Astrocyte (in vitro differentiated cells and primary cell): ENCODE data around the gene SAG. TPM values are rescaled to one million over a fixed set of nuclear protein-coding genes. Genes with fewer than 3 reads are reported as not detected.

ENCODE experiments used
- DNase-seq: peaks from one replicate; pipeline ENCODE4 v3.0.0-alpha.2; 2010; ENCODE audit warnings: low read depth
- FAIRE-seq: peaks from 2 replicates; lab custom pipeline; 2011; peaks lifted over from hg19 to GRCh38; lab: Jason Lieb, UNC
- H2AFZ ChIP-seq: 2 replicates; pipeline ENCODE4 v1.6.0; 2012; ENCODE audit warnings: low read depth, low read length, inconsistent platforms
- H3K27ac ChIP-seq: 2 replicates; pipeline ENCODE4 v1.5.1; 2011; ENCODE audit warnings: low read depth, low read length, inconsistent platforms
- H3K27me3 ChIP-seq: 2 replicates; pipeline ENCODE4 v1.6.0; 2011; ENCODE audit warnings: low read length, inconsistent platforms; ENCODE audit not compliant: insufficient read depth
- H3K36me3 ChIP-seq: 2 replicates; pipeline ENCODE4 v1.5.1; 2011; ENCODE audit warnings: low read length, inconsistent platforms; ENCODE audit not compliant: insufficient read depth
- H3K4me1 ChIP-seq: 2 replicates; pipeline ENCODE4 v1.5.1; 2011; ENCODE audit warnings: low read length, inconsistent platforms; ENCODE audit not compliant: insufficient read depth
- H3K4me2 ChIP-seq: 2 replicates; pipeline ENCODE4 v1.6.0; 2012; ENCODE audit warnings: low read length, inconsistent platforms
- H3K4me3 ChIP-seq: 2 replicates; pipeline ENCODE4 v1.5.1; 2011; ENCODE audit warnings: low read depth, mild to moderate bottlenecking, low read length, inconsistent platforms; ENCODE audit not compliant: insufficient read depth
- H3K79me2 ChIP-seq: 2 replicates; pipeline ENCODE4 v1.6.0; 2012; ENCODE audit warnings: mild to moderate bottlenecking, low read length, inconsistent platforms; ENCODE audit not compliant: insufficient read depth
- H3K9ac ChIP-seq: 2 replicates; pipeline ENCODE4 v1.6.0; 2012; ENCODE audit warnings: mild to moderate bottlenecking, low read length, inconsistent platforms
- H3K9me3 ChIP-seq: 2 replicates; pipeline ENCODE4 v1.5.1; 2012; ENCODE audit warnings: low read depth, mild to moderate bottlenecking, low read length, inconsistent platforms; ENCODE audit not compliant: insufficient read depth
- H4K20me1 ChIP-seq: 2 replicates; pipeline ENCODE4 v1.6.0; 2012; ENCODE audit warnings: low read length, inconsistent platforms; ENCODE audit not compliant: insufficient read depth
- H3K27ac Mint-ChIP-seq: one replicate; pipeline ENCODE4 v1.8.0; 2021; ENCODE audit warnings: mild to moderate bottlenecking, mixed read lengths; ENCODE audit not compliant: unreplicated experiment
- H3K27me3 Mint-ChIP-seq: one replicate; pipeline ENCODE4 v1.8.0; 2021; ENCODE audit warnings: low read depth, mixed read lengths; ENCODE audit not compliant: unreplicated experiment
- H3K36me3 Mint-ChIP-seq: one replicate; pipeline ENCODE4 v1.8.0; 2021; ENCODE audit warnings: low read depth, mixed read lengths; ENCODE audit not compliant: unreplicated experiment
- H3K4me1 Mint-ChIP-seq: one replicate; pipeline ENCODE4 v1.8.0; 2021; ENCODE audit warnings: low read depth, mixed read lengths; ENCODE audit not compliant: unreplicated experiment
- H3K4me3 Mint-ChIP-seq: one replicate; pipeline ENCODE4 v1.8.0; 2021; ENCODE audit warnings: mild to moderate bottlenecking, moderate library complexity, mixed read lengths; ENCODE audit not compliant: unreplicated experiment
- H3K9me3 Mint-ChIP-seq: one replicate; pipeline ENCODE4 v1.8.0; 2021; ENCODE audit warnings: mild to moderate bottlenecking, mixed read lengths; ENCODE audit not compliant: unreplicated experiment
- EZH2 ChIP-seq: IDR thresholded peaks from 2 replicates; pipeline ENCODE4 v1.6.1; 2012; ENCODE audit warnings: mild to moderate bottlenecking, low read length, inconsistent platforms; ENCODE audit not compliant: insufficient read depth
- total RNA-seq: library from RNA; stranded (reverse); gene quantifications from 2 replicates; pipeline ENCODE4 v1.2.1, GENCODE V29; 2021
- TF ChIP-seq, protein P1 (sequence below): IDR thresholded peaks from 2 replicates; pipeline ENCODE4 v1.5.1; 2011; ENCODE audit warnings: low read depth, mild to moderate bottlenecking, inconsistent platforms, low read length, moderate library complexity; ENCODE audit not compliant: insufficient read depth

The SAG gene
- total RNA-seq, 1 donor from 2014 or later, result not detected

DNA sequence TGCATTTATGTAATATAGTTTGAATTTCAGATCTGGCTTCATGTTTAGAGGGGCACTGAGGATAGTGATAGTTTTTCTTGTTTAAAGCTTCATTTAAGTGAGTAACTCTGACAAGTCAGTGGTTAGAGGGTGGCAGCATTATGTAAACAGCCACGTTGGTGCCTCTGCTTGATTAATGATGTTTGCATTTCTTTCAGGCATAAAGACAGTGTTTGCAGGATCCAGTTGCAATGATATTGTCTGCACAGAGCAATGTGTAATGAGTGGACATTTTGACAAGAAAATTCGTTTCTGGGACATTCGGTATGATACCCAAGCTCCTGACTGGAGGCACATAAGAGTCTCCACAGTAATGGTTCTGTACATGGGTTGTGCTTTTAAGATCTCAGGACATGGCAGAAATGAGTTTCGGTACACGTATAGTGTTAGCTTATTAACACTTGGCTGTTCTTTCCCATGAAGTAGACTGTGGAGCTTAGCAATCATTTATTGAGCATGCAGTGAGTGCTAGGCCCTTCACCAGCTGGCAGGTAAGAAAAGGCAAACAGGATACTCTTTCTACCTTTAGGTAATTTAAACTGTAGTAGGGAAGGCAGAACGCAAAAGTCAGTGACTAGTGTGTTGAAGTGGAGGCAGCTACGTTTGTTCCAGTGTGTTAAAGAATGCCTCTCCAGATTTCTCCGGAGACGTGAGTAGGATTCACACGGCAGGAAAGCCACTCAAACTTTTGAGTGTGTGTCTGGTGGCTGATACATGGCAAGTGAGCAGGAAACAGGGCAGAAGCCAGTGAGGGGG, 17.4 kb upstream of the SAG start:
- H2AFZ ChIP-seq, result no peak overlapping the region
- H3K27ac Mint-ChIP-seq, result no peak overlapping the region
- H3K27ac ChIP-seq, result no peak overlapping the region
- H3K27me3 Mint-ChIP-seq, result no peaks in the 10 kb centered on the region
- peaks cover 10% of the 10 kb centered on the region for H3K4me1 ChIP-seq
- no peak for TF ChIP-seq EZH2
- TF ChIP-seq, protein P1, sequence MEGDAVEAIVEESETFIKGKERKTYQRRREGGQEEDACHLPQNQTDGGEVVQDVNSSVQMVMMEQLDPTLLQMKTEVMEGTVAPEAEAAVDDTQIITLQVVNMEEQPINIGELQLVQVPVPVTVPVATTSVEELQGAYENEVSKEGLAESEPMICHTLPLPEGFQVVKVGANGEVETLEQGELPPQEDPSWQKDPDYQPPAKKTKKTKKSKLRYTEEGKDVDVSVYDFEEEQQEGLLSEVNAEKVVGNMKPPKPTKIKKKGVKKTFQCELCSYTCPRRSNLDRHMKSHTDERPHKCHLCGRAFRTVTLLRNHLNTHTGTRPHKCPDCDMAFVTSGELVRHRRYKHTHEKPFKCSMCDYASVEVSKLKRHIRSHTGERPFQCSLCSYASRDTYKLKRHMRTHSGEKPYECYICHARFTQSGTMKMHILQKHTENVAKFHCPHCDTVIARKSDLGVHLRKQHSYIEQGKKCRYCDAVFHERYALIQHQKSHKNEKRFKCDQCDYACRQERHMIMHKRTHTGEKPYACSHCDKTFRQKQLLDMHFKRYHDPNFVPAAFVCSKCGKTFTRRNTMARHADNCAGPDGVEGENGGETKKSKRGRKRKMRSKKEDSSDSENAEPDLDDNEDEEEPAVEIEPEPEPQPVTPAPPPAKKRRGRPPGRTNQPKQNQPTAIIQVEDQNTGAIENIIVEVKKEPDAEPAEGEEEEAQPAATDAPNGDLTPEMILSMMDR, result no peak
- no peak overlapping the region for H3K4me2 ChIP-seq
- DNase-seq (no peak), FAIRE-seq (no peak)
- H3K4me1 Mint-ChIP-seq, result peaks cover 10% of the 10 kb centered on the region
- no peaks in the 10 kb centered on the region for H3K27me3 ChIP-seq
- H3K36me3 ChIP-seq, result peaks cover 53% of the 10 kb centered on the region
- peaks cover 33% of the 10 kb centered on the region for H3K36me3 Mint-ChIP-seq
- H3K9me3 Mint-ChIP-seq, result no peaks in the 10 kb centered on the region
- no peaks in the 10 kb centered on the region for H3K9me3 ChIP-seq
- peaks cover 7% of the 10 kb centered on the region for H3K79me2 ChIP-seq
- no peak overlapping the region for H3K9ac ChIP-seq
- H3K4me3 ChIP-seq, result no peak overlapping the region
- peaks cover 26% of the 10 kb centered on the region for H4K20me1 ChIP-seq
- no peak overlapping the region for H3K4me3 Mint-ChIP-seq

DNA sequence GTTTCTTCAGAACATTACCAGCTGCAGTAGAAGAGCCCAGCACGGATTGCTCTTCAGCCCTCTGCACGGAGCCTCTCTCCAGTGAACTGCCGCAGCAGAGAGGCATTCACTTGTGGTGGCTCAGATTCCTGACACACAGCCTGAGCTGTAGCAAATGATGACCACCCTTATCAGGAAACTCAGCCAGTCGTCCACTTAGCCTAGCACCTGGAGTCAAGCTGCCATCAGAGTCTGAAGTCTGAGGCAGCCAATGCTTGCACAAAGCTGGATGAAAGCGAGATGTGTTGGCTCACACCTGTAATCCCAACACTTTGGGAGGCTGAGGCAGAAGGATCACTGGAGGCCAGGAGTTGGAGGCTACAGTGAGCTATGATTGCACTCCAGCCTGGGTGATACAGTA, 11.7 kb upstream of the SAG start:
- Histone ChIP-seq H4K20me1 (peaks cover 4% of the 10 kb centered on the region), H3K36me3 (peaks cover 30% of the 10 kb centered on the region), H2AFZ (no peak overlapping the region), H3K4me3 (no peak overlapping the region), H3K4me2 (no peak overlapping the region), H3K79me2 (no peaks in the 10 kb centered on the region), H3K9ac (no peak overlapping the region), H3K27ac (no peak overlapping the region), H3K4me1 (no peaks in the 10 kb centered on the region), H3K27me3 (no peaks in the 10 kb centered on the region), H3K9me3 (no peaks in the 10 kb centered on the region)
- no peak overlapping the region for H3K27ac Mint-ChIP-seq
- no peaks in the 10 kb centered on the region for H3K27me3 Mint-ChIP-seq
- H3K36me3 Mint-ChIP-seq, result peaks cover 18% of the 10 kb centered on the region
- H3K4me1 Mint-ChIP-seq, result no peaks in the 10 kb centered on the region
- H3K4me3 Mint-ChIP-seq, result no peak overlapping the region
- H3K9me3 Mint-ChIP-seq, result no peaks in the 10 kb centered on the region
- no peak for DNase-seq
- TF ChIP-seq, protein P1, result no peak
- TF ChIP-seq EZH2, result no peak
- FAIRE-seq, result no peak

DNA sequence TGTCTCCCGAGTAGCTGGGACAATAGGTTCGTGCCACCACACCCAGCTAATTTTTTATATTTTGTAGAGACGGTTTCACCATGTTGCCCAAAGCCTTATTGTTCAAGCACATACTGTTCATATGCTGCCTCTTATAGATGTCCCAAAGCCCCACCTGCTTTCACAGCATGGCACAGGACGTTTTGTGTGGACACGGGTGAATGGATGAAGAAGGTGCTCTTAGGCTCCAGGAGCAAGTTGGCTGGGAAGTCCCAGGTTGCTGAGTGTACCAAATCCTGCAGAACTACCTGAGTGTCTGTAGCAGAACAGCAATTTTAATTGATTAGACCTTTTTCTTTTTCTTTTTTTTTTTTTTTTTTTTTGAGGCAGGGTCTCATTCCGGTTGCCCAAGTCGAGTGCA, 10.5 kb upstream of the SAG start:
- H3K79me2 ChIP-seq, result no peaks in the 10 kb centered on the region
- peaks cover 4% of the 10 kb centered on the region for H4K20me1 ChIP-seq
- H3K27me3 ChIP-seq, result no peaks in the 10 kb centered on the region
- no peaks in the 10 kb centered on the region for H3K4me1 ChIP-seq
- H3K4me1 Mint-ChIP-seq, result no peaks in the 10 kb centered on the region
- no peak overlapping the region for H3K27ac Mint-ChIP-seq
- H3K4me2 ChIP-seq, result no peak overlapping the region
- TF ChIP-seq EZH2, result no peak
- TF ChIP-seq, protein P1, result no peak
- peaks cover 14% of the 10 kb centered on the region for H3K36me3 Mint-ChIP-seq
- H3K9me3 Mint-ChIP-seq, result no peaks in the 10 kb centered on the region
- peaks cover 19% of the 10 kb centered on the region for H3K36me3 ChIP-seq
- no peak for FAIRE-seq
- no peak overlapping the region for H3K27ac ChIP-seq
- no peaks in the 10 kb centered on the region for H3K27me3 Mint-ChIP-seq
- DNase-seq, result no peak
- no peaks in the 10 kb centered on the region for H3K9me3 ChIP-seq
- H3K4me3 ChIP-seq, result no peak overlapping the region
- H2AFZ ChIP-seq, result no peak overlapping the region
- H3K9ac ChIP-seq, result no peak overlapping the region
- H3K4me3 Mint-ChIP-seq, result no peak overlapping the region
